ENCODE data around the gene SLITRK5. TPM values are rescaled to one million over a fixed set of nuclear protein-coding genes. Genes with fewer than 3 reads are reported as not detected.

SLITRK5 gene
- 1.6 TPM for polyA plus RNA-seq (2013, experiment 1 of 2)
- 1.4 TPM for polyA plus RNA-seq (2013, experiment 2 of 2)

- H3K27ac ChIP-seq (ENCODE audit: low read depth, low read length, severe bottlenecking) = no peak within 1 kb of the TSS
- peaks cover 6% of the 10 kb centered on the region for H3K4me1 ChIP-seq (ENCODE audit: control insufficient read depth, insufficient read depth, low read length, poor library complexity, severe bottlenecking)
- peak within 1 kb of the TSS; percentile 61 for H3K4me3 ChIP-seq (ENCODE audit: extremely low read depth, insufficient read depth, low read length, poor library complexity, severe bottlenecking)
- no peaks in the 10 kb centered on the region for H3K9me3 ChIP-seq (ENCODE audit: control insufficient read depth, low read length)
- WGBS, 2 experiments (ENCODE audit: insufficient coverage in 2 of 2) = 0 to 1% methylated on average over 24 to 31 of the region's 43 CpGs
- H3K36me3 ChIP-seq (ENCODE audit: control insufficient read depth, insufficient read depth, low read length) = no peaks in the 10 kb centered on the region
Observed at GRCh38 chr13:87671031-87671752, at the start of gene SLITRK5. TSS of gene SLITRK5 (plus strand) at chr13:87671371. CDS start at chr13:87675389, 4,018 bp downstream.

GRCh38 chr13:87622971-87623370, 48.2 kb upstream of the SLITRK5 start:
- Histone ChIP-seq H3K4me3 (ENCODE audit: extremely low read depth, insufficient read depth, low read length, poor library complexity, severe bottlenecking) (no peak overlapping the region), H3K4me1 (ENCODE audit: control insufficient read depth, insufficient read depth, low read length, poor library complexity, severe bottlenecking) (no peaks in the 10 kb centered on the region), H3K9me3 (ENCODE audit: control insufficient read depth, low read length) (no peaks in the 10 kb centered on the region), H3K36me3 (ENCODE audit: control insufficient read depth, insufficient read depth, low read length) (no peaks in the 10 kb centered on the region), H3K27ac (ENCODE audit: low read depth, low read length, severe bottlenecking) (no peak overlapping the region)
- no CpG with 5 or more reads among the region's 1 CpG for WGBS, 2 experiments (ENCODE audit: insufficient coverage in 2 of 2)

- Histone ChIP-seq H3K27ac (ENCODE audit: low read depth, low read length, severe bottlenecking) (no peak overlapping the region), H3K4me3 (ENCODE audit: extremely low read depth, insufficient read depth, low read length, poor library complexity, severe bottlenecking) (no peak overlapping the region), H3K36me3 (ENCODE audit: control insufficient read depth, insufficient read depth, low read length) (no peaks in the 10 kb centered on the region), H3K9me3 (ENCODE audit: control insufficient read depth, low read length) (no peaks in the 10 kb centered on the region), H3K4me1 (ENCODE audit: control insufficient read depth, insufficient read depth, low read length, poor library complexity, severe bottlenecking) (no peaks in the 10 kb centered on the region)
- no CpG with 5 or more reads among the region's 2 CpGs for WGBS, 2 experiments (ENCODE audit: insufficient coverage in 2 of 2)
Observed at GRCh38 chr13:87656306-87656705, 14.9 kb upstream of the SLITRK5 start.

GRCh38 chr13:87661471-87661870, 9.7 kb upstream of the SLITRK5 start:
- H3K4me1 ChIP-seq (ENCODE audit: control insufficient read depth, insufficient read depth, low read length, poor library complexity, severe bottlenecking) = no peaks in the 10 kb centered on the region
- 90% methylated on average over 1 of the region's 3 CpGs; no CpG with 5 or more reads in 1 of the 2 experiments for WGBS, 2 experiments (ENCODE audit: insufficient coverage in 2 of 2)
- no peak overlapping the region for H3K27ac ChIP-seq (ENCODE audit: low read depth, low read length, severe bottlenecking)
- no peaks in the 10 kb centered on the region for H3K36me3 ChIP-seq (ENCODE audit: control insufficient read depth, insufficient read depth, low read length)
- no peak overlapping the region for H3K4me3 ChIP-seq (ENCODE audit: extremely low read depth, insufficient read depth, low read length, poor library complexity, severe bottlenecking)
- H3K9me3 ChIP-seq (ENCODE audit: control insufficient read depth, low read length) = no peaks in the 10 kb centered on the region

GRCh38 chr13:87666831-87667230, 4.3 kb upstream of the SLITRK5 start:
- Histone ChIP-seq H3K4me3 (ENCODE audit: extremely low read depth, insufficient read depth, low read length, poor library complexity, severe bottlenecking) (no peak overlapping the region), H3K27ac (ENCODE audit: low read depth, low read length, severe bottlenecking) (no peak overlapping the region), H3K9me3 (ENCODE audit: control insufficient read depth, low read length) (no peaks in the 10 kb centered on the region), H3K36me3 (ENCODE audit: control insufficient read depth, insufficient read depth, low read length) (no peaks in the 10 kb centered on the region), H3K4me1 (ENCODE audit: control insufficient read depth, insufficient read depth, low read length, poor library complexity, severe bottlenecking) (no peaks in the 10 kb centered on the region)
- 60% methylated on average over 1 of the region's 1 CpG; no CpG with 5 or more reads in 1 of the 2 experiments for WGBS, 2 experiments (ENCODE audit: insufficient coverage in 2 of 2)

GRCh38 chr13:87667686-87668085, 3.5 kb upstream of the SLITRK5 start:
- H3K27ac ChIP-seq (ENCODE audit: low read depth, low read length, severe bottlenecking) = no peak overlapping the region
- WGBS, 2 experiments (ENCODE audit: insufficient coverage in 2 of 2) = no CpG with 5 or more reads among the region's 1 CpG
- H3K4me1 ChIP-seq (ENCODE audit: control insufficient read depth, insufficient read depth, low read length, poor library complexity, severe bottlenecking) = no peaks in the 10 kb centered on the region
- no peaks in the 10 kb centered on the region for H3K9me3 ChIP-seq (ENCODE audit: control insufficient read depth, low read length)
- no peaks in the 10 kb centered on the region for H3K36me3 ChIP-seq (ENCODE audit: control insufficient read depth, insufficient read depth, low read length)
- H3K4me3 ChIP-seq (ENCODE audit: extremely low read depth, insufficient read depth, low read length, poor library complexity, severe bottlenecking) = no peak overlapping the region

GRCh38 chr13:87669379-87669978, 1.7 kb upstream of the SLITRK5 start:
- Histone ChIP-seq H3K4me1 (ENCODE audit: control insufficient read depth, insufficient read depth, low read length, poor library complexity, severe bottlenecking) (peaks cover 6% of the 10 kb centered on the region), H3K36me3 (ENCODE audit: control insufficient read depth, insufficient read depth, low read length) (no peaks in the 10 kb centered on the region), H3K4me3 (ENCODE audit: extremely low read depth, insufficient read depth, low read length, poor library complexity, severe bottlenecking) (no peak overlapping the region), H3K9me3 (ENCODE audit: control insufficient read depth, low read length) (no peaks in the 10 kb centered on the region), H3K27ac (ENCODE audit: low read depth, low read length, severe bottlenecking) (no peak overlapping the region)
- WGBS, 2 experiments (ENCODE audit: insufficient coverage in 2 of 2) = no CpG with 5 or more reads among the region's 3 CpGs

GRCh38 chr13:87671753-87672605, 808 bp downstream of the SLITRK5 start:
- 0 to 1% methylated on average over 18 to 29 of the region's 89 CpGs for WGBS, 2 experiments (ENCODE audit: insufficient coverage in 2 of 2)
- H3K4me1 ChIP-seq (ENCODE audit: control insufficient read depth, insufficient read depth, low read length, poor library complexity, severe bottlenecking) = peaks cover 6% of the 10 kb centered on the region

GRCh38 chr13:87674247-87674738, 3.1 kb downstream of the SLITRK5 start:
- no peak overlapping the region for H3K27ac ChIP-seq (ENCODE audit: low read depth, low read length, severe bottlenecking)
- H3K9me3 ChIP-seq (ENCODE audit: control insufficient read depth, low read length) = no peaks in the 10 kb centered on the region
- H3K36me3 ChIP-seq (ENCODE audit: control insufficient read depth, insufficient read depth, low read length) = no peaks in the 10 kb centered on the region
- H3K4me3 ChIP-seq (ENCODE audit: extremely low read depth, insufficient read depth, low read length, poor library complexity, severe bottlenecking) = peak overlapping the region; percentile 61
- peaks cover 6% of the 10 kb centered on the region for H3K4me1 ChIP-seq (ENCODE audit: control insufficient read depth, insufficient read depth, low read length, poor library complexity, severe bottlenecking)
- 1 to 2% methylated on average over 23 to 25 of the region's 27 CpGs for WGBS, 2 experiments (ENCODE audit: insufficient coverage in 2 of 2)

More at GRCh38 chr13:87671753-87672605, 808 bp downstream of the SLITRK5 start:
- Histone ChIP-seq H3K4me3 (ENCODE audit: extremely low read depth, insufficient read depth, low read length, poor library complexity, severe bottlenecking) (peak overlapping the region; percentile 61), H3K36me3 (ENCODE audit: control insufficient read depth, insufficient read depth, low read length) (no peaks in the 10 kb centered on the region), H3K9me3 (ENCODE audit: control insufficient read depth, low read length) (no peaks in the 10 kb centered on the region), H3K27ac (ENCODE audit: low read depth, low read length, severe bottlenecking) (no peak overlapping the region)

- Histone ChIP-seq H3K27ac (ENCODE audit: low read depth, low read length, severe bottlenecking) (no peak overlapping the region), H3K4me3 (ENCODE audit: extremely low read depth, insufficient read depth, low read length, poor library complexity, severe bottlenecking) (no peak overlapping the region), H3K36me3 (ENCODE audit: control insufficient read depth, insufficient read depth, low read length) (no peaks in the 10 kb centered on the region), H3K4me1 (ENCODE audit: control insufficient read depth, insufficient read depth, low read length, poor library complexity, severe bottlenecking) (peaks cover 6% of the 10 kb centered on the region), H3K9me3 (ENCODE audit: control insufficient read depth, low read length) (no peaks in the 10 kb centered on the region)
- WGBS, 2 experiments (ENCODE audit: insufficient coverage in 2 of 2) = 88 to 92% methylated on average over 5 to 10 of the region's 10 CpGs
Observed at GRCh38 chr13:87675851-87676250, 4.7 kb downstream of the SLITRK5 start.
